GM12878 (cell line): ENCODE measurements around the gene MTHFS.

Experiments used
- BRCA1 ChIP-seq: IDR thresholded peaks from 2 replicates; pipeline ENCODE4 v1.6.1; 2011; ENCODE audit warnings: low read depth, low read length, improper control_type of control experiment
- MTA2 ChIP-seq: fragments of 450-650 bp; IDR thresholded peaks from 2 replicates; pipeline ENCODE4 v1.6.1; 2016; ENCODE audit warnings: low read depth, mild to moderate bottlenecking, moderate library complexity
- PAX8 ChIP-seq: fragments of 450-650 bp; IDR thresholded peaks from 2 replicates; pipeline ENCODE4 v1.6.1; 2017; ENCODE audit warnings: mild to moderate bottlenecking, moderate library complexity
- POLR2A ChIP-seq: IDR thresholded peaks from 2 replicates; pipeline ENCODE4 v1.6.1; 2011; ENCODE audit warnings: low read depth, mild to moderate bottlenecking, low read length
- POLR2AphosphoS2 ChIP-seq: IDR thresholded peaks from 2 replicates; pipeline ENCODE4 v1.6.1; 2011; ENCODE audit warnings: low read depth, mild to moderate bottlenecking, low read length, improper control_type of control experiment, moderate library complexity
- POLR2AphosphoS5 ChIP-seq: IDR thresholded peaks from 2 replicates; pipeline ENCODE4 v1.6.1; 2011; ENCODE audit warnings: mild to moderate bottlenecking, low read length, inconsistent platforms
- TF ChIP-seq, protein P1 (sequence below), 3 experiments: IDR thresholded peaks in 2 of 3; conservative IDR thresholded peaks in 1 of 3; 2 replicates each; pipeline ENCODE4 v1.5.1; 2011; ENCODE audit warnings: low read depth in 3 of 3, low read length in 3 of 3, mild to moderate bottlenecking in 3 of 3, control low read depth in 2 of 3, moderate library complexity in 2 of 3, inconsistent platforms in 1 of 3, mixed read lengths in 1 of 3; ENCODE audit not compliant: control insufficient read depth in 2 of 3, insufficient read depth in 1 of 3; ENCODE audit errors: extremely low read depth in 1 of 3
- TF ChIP-seq, protein P2 (sequence below): IDR thresholded peaks from 2 replicates; pipeline ENCODE4 v1.6.1; 2012; ENCODE audit warnings: low read depth, low read length, improper control_type of control experiment
- TF ChIP-seq, protein P3 (sequence below): IDR thresholded peaks from 2 replicates; pipeline ENCODE4 v1.6.1; 2012; ENCODE audit warnings: mild to moderate bottlenecking, low read depth, low read length

DNA sequence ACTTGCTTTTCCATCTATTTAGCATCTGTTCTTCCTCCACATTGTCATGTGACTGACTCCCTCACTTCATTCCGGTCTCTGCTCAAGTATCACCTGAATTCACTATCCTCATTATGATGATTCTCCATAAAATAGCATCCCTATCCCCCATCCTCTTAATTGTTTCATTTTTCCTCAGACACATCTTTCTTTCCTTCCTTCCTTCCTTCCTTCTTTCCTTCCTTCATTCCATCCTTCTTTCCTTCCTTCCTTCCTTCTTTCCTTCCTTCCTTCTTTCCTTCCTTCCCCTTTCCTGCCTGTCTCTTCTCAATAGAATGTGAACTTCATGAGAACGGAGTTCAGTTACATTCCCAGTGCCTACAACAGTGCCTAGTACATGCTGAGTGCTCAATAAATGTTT lies 32.6 kb upstream of the MTHFS start:
- TF ChIP-seq, protein P1, sequence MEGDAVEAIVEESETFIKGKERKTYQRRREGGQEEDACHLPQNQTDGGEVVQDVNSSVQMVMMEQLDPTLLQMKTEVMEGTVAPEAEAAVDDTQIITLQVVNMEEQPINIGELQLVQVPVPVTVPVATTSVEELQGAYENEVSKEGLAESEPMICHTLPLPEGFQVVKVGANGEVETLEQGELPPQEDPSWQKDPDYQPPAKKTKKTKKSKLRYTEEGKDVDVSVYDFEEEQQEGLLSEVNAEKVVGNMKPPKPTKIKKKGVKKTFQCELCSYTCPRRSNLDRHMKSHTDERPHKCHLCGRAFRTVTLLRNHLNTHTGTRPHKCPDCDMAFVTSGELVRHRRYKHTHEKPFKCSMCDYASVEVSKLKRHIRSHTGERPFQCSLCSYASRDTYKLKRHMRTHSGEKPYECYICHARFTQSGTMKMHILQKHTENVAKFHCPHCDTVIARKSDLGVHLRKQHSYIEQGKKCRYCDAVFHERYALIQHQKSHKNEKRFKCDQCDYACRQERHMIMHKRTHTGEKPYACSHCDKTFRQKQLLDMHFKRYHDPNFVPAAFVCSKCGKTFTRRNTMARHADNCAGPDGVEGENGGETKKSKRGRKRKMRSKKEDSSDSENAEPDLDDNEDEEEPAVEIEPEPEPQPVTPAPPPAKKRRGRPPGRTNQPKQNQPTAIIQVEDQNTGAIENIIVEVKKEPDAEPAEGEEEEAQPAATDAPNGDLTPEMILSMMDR (IDR thresholded peaks at IDR 0.05 in 2 of 3, conservative IDR thresholded peaks at IDR 0.05 in 1 of 3; ENCODE audit: control insufficient read depth in 2 of 3, extremely low read depth in 1 of 3, insufficient read depth in 1 of 3, low read depth in 3 of 3, low read length in 3 of 3) = no peak
- TF ChIP-seq, protein P2, sequence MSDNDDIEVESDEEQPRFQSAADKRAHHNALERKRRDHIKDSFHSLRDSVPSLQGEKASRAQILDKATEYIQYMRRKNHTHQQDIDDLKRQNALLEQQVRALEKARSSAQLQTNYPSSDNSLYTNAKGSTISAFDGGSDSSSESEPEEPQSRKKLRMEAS = no peak
- TF ChIP-seq, protein P3, sequence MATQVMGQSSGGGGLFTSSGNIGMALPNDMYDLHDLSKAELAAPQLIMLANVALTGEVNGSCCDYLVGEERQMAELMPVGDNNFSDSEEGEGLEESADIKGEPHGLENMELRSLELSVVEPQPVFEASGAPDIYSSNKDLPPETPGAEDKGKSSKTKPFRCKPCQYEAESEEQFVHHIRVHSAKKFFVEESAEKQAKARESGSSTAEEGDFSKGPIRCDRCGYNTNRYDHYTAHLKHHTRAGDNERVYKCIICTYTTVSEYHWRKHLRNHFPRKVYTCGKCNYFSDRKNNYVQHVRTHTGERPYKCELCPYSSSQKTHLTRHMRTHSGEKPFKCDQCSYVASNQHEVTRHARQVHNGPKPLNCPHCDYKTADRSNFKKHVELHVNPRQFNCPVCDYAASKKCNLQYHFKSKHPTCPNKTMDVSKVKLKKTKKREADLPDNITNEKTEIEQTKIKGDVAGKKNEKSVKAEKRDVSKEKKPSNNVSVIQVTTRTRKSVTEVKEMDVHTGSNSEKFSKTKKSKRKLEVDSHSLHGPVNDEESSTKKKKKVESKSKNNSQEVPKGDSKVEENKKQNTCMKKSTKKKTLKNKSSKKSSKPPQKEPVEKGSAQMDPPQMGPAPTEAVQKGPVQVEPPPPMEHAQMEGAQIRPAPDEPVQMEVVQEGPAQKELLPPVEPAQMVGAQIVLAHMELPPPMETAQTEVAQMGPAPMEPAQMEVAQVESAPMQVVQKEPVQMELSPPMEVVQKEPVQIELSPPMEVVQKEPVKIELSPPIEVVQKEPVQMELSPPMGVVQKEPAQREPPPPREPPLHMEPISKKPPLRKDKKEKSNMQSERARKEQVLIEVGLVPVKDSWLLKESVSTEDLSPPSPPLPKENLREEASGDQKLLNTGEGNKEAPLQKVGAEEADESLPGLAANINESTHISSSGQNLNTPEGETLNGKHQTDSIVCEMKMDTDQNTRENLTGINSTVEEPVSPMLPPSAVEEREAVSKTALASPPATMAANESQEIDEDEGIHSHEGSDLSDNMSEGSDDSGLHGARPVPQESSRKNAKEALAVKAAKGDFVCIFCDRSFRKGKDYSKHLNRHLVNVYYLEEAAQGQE = no peak
- TF ChIP-seq PAX8 (no peak), POLR2A (no peak), BRCA1 (no peak), MTA2 (no peak), POLR2AphosphoS5 (no peak), POLR2AphosphoS2 (no peak)
